ENCODE data around the gene CCDC106. TPM values are rescaled to one million over a fixed set of nuclear protein-coding genes. Genes with fewer than 3 reads are reported as not detected.

CCDC106 gene
- total and polyA plus RNA-seq, 2 of the 4 experiments (the other 2 are of a cell fraction): 2.3 to 13.6 TPM

Other genes with a start within 250 kb of the CCDC106 start
- gene UBE2S, start 240.4 kb upstream of the CCDC106 start, total RNA-seq (2012; rRNA removed): 69.5 and 74.4 TPM in 2 replicates
- gene UBE2S, start 240.4 kb upstream of the CCDC106 start, polyA plus RNA-seq (2012; rRNA removed): 104 and 177 TPM in 2 replicates
- not detected in 2 replicates for gene SHISA7, start 204.9 kb upstream of the CCDC106 start, total RNA-seq (2012; rRNA removed)
- gene SHISA7, start 204.9 kb upstream of the CCDC106 start, polyA plus RNA-seq (2012; rRNA removed): 0.03 TPM in 1 of 2 replicates, not detected in the other
- 46.7 and 56.1 TPM in 2 replicates for gene ISOC2, start 186.6 kb upstream of the CCDC106 start, total RNA-seq (2012; rRNA removed)
- gene ISOC2, start 186.6 kb upstream of the CCDC106 start, polyA plus RNA-seq (2012; rRNA removed): 82.1 and 119 TPM in 2 replicates
- not detected in 2 replicates for gene C19orf85, start 183.5 kb upstream of the CCDC106 start, total RNA-seq (2012; rRNA removed)
- gene C19orf85, start 183.5 kb upstream of the CCDC106 start, polyA plus RNA-seq (2012; rRNA removed): not detected in 2 replicates
- gene ZNF628, start 171.6 kb upstream of the CCDC106 start, total RNA-seq (2012; rRNA removed): 0.18 and 0.28 TPM in 2 replicates
- gene ZNF628, start 171.6 kb upstream of the CCDC106 start, polyA plus RNA-seq (2012; rRNA removed): 1.9 and 2.6 TPM in 2 replicates
- 4.3 and 7.2 TPM in 2 replicates for gene NAT14, start 163.0 kb upstream of the CCDC106 start, total RNA-seq (2012; rRNA removed)
- 40.9 and 41.2 TPM in 2 replicates for gene NAT14, start 163.0 kb upstream of the CCDC106 start, polyA plus RNA-seq (2012; rRNA removed)
- 1.4 and 1.7 TPM in 2 replicates for gene SSC5D, start 159.8 kb upstream of the CCDC106 start, total RNA-seq (2012; rRNA removed)
- gene SSC5D, start 159.8 kb upstream of the CCDC106 start, polyA plus RNA-seq (2012; rRNA removed): 14.1 and 19.1 TPM in 2 replicates
- gene SBK2, start 111.1 kb upstream of the CCDC106 start, total RNA-seq (2012; rRNA removed): not detected in 2 replicates
- 0.30 and 0.48 TPM in 2 replicates for gene SBK2, start 111.1 kb upstream of the CCDC106 start, polyA plus RNA-seq (2012; rRNA removed)
- 0.18 TPM in 1 of 2 replicates, not detected in the other for gene SBK3, start 102.7 kb upstream of the CCDC106 start, total RNA-seq (2012; rRNA removed)
- 0.05 and 0.16 TPM in 2 replicates for gene SBK3, start 102.7 kb upstream of the CCDC106 start, polyA plus RNA-seq (2012; rRNA removed)
- gene ZNF579, start 67.4 kb upstream of the CCDC106 start, total RNA-seq (2012; rRNA removed): 0.54 and 0.83 TPM in 2 replicates
- 9.0 and 10.7 TPM in 2 replicates for gene ZNF579, start 67.4 kb upstream of the CCDC106 start, polyA plus RNA-seq (2012; rRNA removed)
- 0.83 and 1.3 TPM in 2 replicates for gene FIZ1, start 48.7 kb upstream of the CCDC106 start, total RNA-seq (2012; rRNA removed)
- gene FIZ1, start 48.7 kb upstream of the CCDC106 start, polyA plus RNA-seq (2012; rRNA removed): 5.5 and 5.9 TPM in 2 replicates
- gene ZNF524, start 47.9 kb upstream of the CCDC106 start, total RNA-seq (2012; rRNA removed): 2.3 and 2.8 TPM in 2 replicates
- gene ZNF524, start 47.9 kb upstream of the CCDC106 start, polyA plus RNA-seq (2012; rRNA removed): 6.6 and 8.0 TPM in 2 replicates
- gene ZNF865, start 42.6 kb upstream of the CCDC106 start, total RNA-seq (2012; rRNA removed): under 0.01 TPM in 2 replicates
- 4.6 and 6.3 TPM in 2 replicates for gene ZNF865, start 42.6 kb upstream of the CCDC106 start, polyA plus RNA-seq (2012; rRNA removed)
- gene ZNF784, start 23.6 kb upstream of the CCDC106 start, total RNA-seq (2012; rRNA removed): 2.5 TPM in 2 replicates
- 3.7 and 4.1 TPM in 2 replicates for gene ZNF784, start 23.6 kb upstream of the CCDC106 start, polyA plus RNA-seq (2012; rRNA removed)
- gene ZNF580, start 7.2 kb upstream of the CCDC106 start, total RNA-seq (2012; rRNA removed): 1.4 and 1.7 TPM in 2 replicates
- gene ZNF580, start 7.2 kb upstream of the CCDC106 start, polyA plus RNA-seq (2012; rRNA removed): 36.9 and 44.4 TPM in 2 replicates
- gene ZNF581, start 4.6 kb upstream of the CCDC106 start, total RNA-seq (2012; rRNA removed): 9.7 and 10.0 TPM in 2 replicates
- gene ZNF581, start 4.6 kb upstream of the CCDC106 start, polyA plus RNA-seq (2012; rRNA removed): 21.9 and 24.5 TPM in 2 replicates
- gene U2AF2, start 6.8 kb downstream of the CCDC106 start, total RNA-seq (2012; rRNA removed): 96.1 and 120 TPM in 2 replicates
- gene U2AF2, start 6.8 kb downstream of the CCDC106 start, polyA plus RNA-seq (2012; rRNA removed): 260 and 303 TPM in 2 replicates
- gene EPN1, start 27.0 kb downstream of the CCDC106 start, total RNA-seq (2012; rRNA removed): 19.0 and 21.9 TPM in 2 replicates
- 122 and 127 TPM in 2 replicates for gene EPN1, start 27.0 kb downstream of the CCDC106 start, polyA plus RNA-seq (2012; rRNA removed)
- gene NLRP9, start 90.2 kb downstream of the CCDC106 start, total RNA-seq (2012; rRNA removed): not detected in 2 replicates
- gene NLRP9, start 90.2 kb downstream of the CCDC106 start, polyA plus RNA-seq (2012; rRNA removed): not detected in 2 replicates
- gene RFPL4A, start 110.9 kb downstream of the CCDC106 start, total RNA-seq (2012; rRNA removed): not detected in 2 replicates
- 0.07 TPM in 1 of 2 replicates, not detected in the other for gene RFPL4A, start 110.9 kb downstream of the CCDC106 start, polyA plus RNA-seq (2012; rRNA removed)
- not detected in 2 replicates for gene RFPL4AL1, start 120.9 kb downstream of the CCDC106 start, total RNA-seq (2012; rRNA removed)
- gene RFPL4AL1, start 120.9 kb downstream of the CCDC106 start, polyA plus RNA-seq (2012; rRNA removed): not detected in 2 replicates
- gene NLRP11, start 183.8 kb downstream of the CCDC106 start, total RNA-seq (2012; rRNA removed): not detected in 2 replicates
- not detected in 2 replicates for gene NLRP11, start 183.8 kb downstream of the CCDC106 start, polyA plus RNA-seq (2012; rRNA removed)
- not detected in 2 replicates for gene NLRP4, start 188.3 kb downstream of the CCDC106 start, total RNA-seq (2012; rRNA removed)
- not detected in 2 replicates for gene NLRP4, start 188.3 kb downstream of the CCDC106 start, polyA plus RNA-seq (2012; rRNA removed)

Measured in IMR-90 (cell line).